RPMI7951 (cell line): Measurements from ENCODE around the gene RNF38. TPM values are rescaled to one million over a fixed set of nuclear protein-coding genes. Genes with fewer than 3 reads are reported as not detected.
"Not testable (repeated sequence)": the region's sequence is repeated elsewhere in the genome, so short reads cannot be mapped to it uniquely, and the experiment has no call there.

Experiments
- DNase-seq: peaks from one replicate; pipeline ENCODE4 v3.0.0-alpha.2; 2012; ENCODE audit warnings: low read depth
- total RNA-seq: library from RNA; depleted of rRNA; stranded (reverse); fragments of >200 nt; shearing (Covaris generic); gene quantifications from 2 replicates; pipeline ENCODE4 v1.2.3, GENCODE V29; 2014; rRNA removed

The RNF38 gene
- total RNA-seq, 1 experiment from 2014 or later = 25.4 TPM

- not testable (repeated sequence) for DNase-seq
Observed at GRCh38 chr9:36294996-36295395, 105.1 kb downstream of the RNF38 start.

- no peak for DNase-seq
Observed at GRCh38 chr9:36293918-36294317, 106.2 kb downstream of the RNF38 start.

- DNase-seq = no peak
Observed at GRCh38 chr9:36293171-36293570, 106.9 kb downstream of the RNF38 start.

GRCh38 chr9:36292641-36293040 lies 107.4 kb downstream of the RNF38 start:
- no peak for DNase-seq

- no peak for DNase-seq
Observed at GRCh38 chr9:36290996-36291395, 109.1 kb downstream of the RNF38 start.

- no peak for DNase-seq
Observed at GRCh38 chr9:36289836-36290435, 110.1 kb downstream of the RNF38 start.

GRCh38 chr9:36288070-36288469 lies 112.0 kb downstream of the RNF38 start:
- no peak for DNase-seq

Other genes with a start within 250 kb of the RNF38 start
- 0.24 and 0.59 TPM in 2 replicates for gene CCIN, start 230.9 kb downstream of the RNF38 start, total RNA-seq
- 275 and 288 TPM in 2 replicates for gene CLTA, start 209.3 kb downstream of the RNF38 start, total RNA-seq
- gene GNE, start 141.8 kb downstream of the RNF38 start, total RNA-seq = 18.8 and 19.5 TPM in 2 replicates
- gene MELK, start 172.6 kb upstream of the RNF38 start, total RNA-seq = 94.6 and 121 TPM in 2 replicates